HepG2 (cell line): ENCODE measurements around the gene CPAMD8. TPM values are rescaled to one million over a fixed set of nuclear protein-coding genes. Genes with fewer than 3 reads are reported as not detected.
A peak's percentile ranks its signal among the peaks of the same experiment; 100 is the strongest.

Experiments
- CEBPB ChIP-seq: IDR thresholded peaks from 2 replicates; pipeline ENCODE4 v1.6.1; 2011; ENCODE audit warnings: low read depth, low read length, improper control_type of control experiment, borderline replicate concordance
- CERS6 ChIP-seq: sonication (generic); formaldehyde crosslinking; IDR thresholded peaks from 2 replicates; pipeline ENCODE4 v1.5.0; 2020; ENCODE audit warnings: missing genetic modification reagents
- DMTF1 ChIP-seq: sonication (generic); formaldehyde crosslinking; IDR thresholded peaks from 2 replicates; pipeline ENCODE4 v1.4.0; 2020; ENCODE audit warnings: mild to moderate bottlenecking, missing genetic modification reagents
- EP300 ChIP-seq, 3 experiments: sonication (generic) in 1 of 3; formaldehyde crosslinking in 1 of 3; IDR thresholded peaks; 2 replicates each; pipeline versions ENCODE4 v1.5.1 to v1.6.1; 2011 to 2020; ENCODE audit warnings: low read depth in 2 of 3, low read length in 2 of 3, borderline replicate concordance in 1 of 3, improper control_type of control experiment in 1 of 3, mild to moderate bottlenecking in 1 of 3, missing genetic modification reagents in 1 of 3, moderate library complexity in 1 of 3
- FUBP1 ChIP-seq: sonication (generic); formaldehyde crosslinking; IDR thresholded peaks from 2 replicates; pipeline ENCODE4 v1.5.1; 2020; ENCODE audit warnings: missing genetic modification reagents, mild to moderate bottlenecking, borderline replicate concordance
- MIER3 ChIP-seq: IDR thresholded peaks from 2 replicates; pipeline ENCODE4 v1.6.1; 2016; ENCODE audit warnings: missing compliant biosample characterization, borderline replicate concordance
- NCOR1 ChIP-seq: fragments of 200-600 bp; sonication (generic); IDR thresholded peaks from 2 replicates; pipeline ENCODE4 v1.7.0; 2017; ENCODE audit warnings: antibody characterized with exemption, low read length, borderline replicate concordance
- NPAS2 ChIP-seq: sonication (generic); formaldehyde crosslinking; IDR thresholded peaks from 2 replicates; pipeline ENCODE4 v1.8.0; 2022; ENCODE audit warnings: mild to moderate bottlenecking, missing genetic modification reagents, borderline replicate concordance
- PPARG ChIP-seq: conservative IDR thresholded peaks from 2 replicates; pipeline ENCODE4 v1.6.1; 2016; ENCODE audit warnings: missing biosample characterization, missing genetic modification reagents
- SCMH1 ChIP-seq: sonication (generic); formaldehyde crosslinking; IDR thresholded peaks from 2 replicates; pipeline ENCODE4 v1.9.0; 2021; ENCODE audit warnings: missing genetic modification reagents, mild to moderate bottlenecking, borderline replicate concordance
- TARDBP ChIP-seq: sonication (generic); formaldehyde crosslinking; IDR thresholded peaks from 2 replicates; pipeline ENCODE4 v1.8.0; 2022; ENCODE audit warnings: mild to moderate bottlenecking, missing genetic modification reagents
- YEATS2 ChIP-seq: sonication (generic); formaldehyde crosslinking; IDR thresholded peaks from 2 replicates; pipeline ENCODE4 v1.4.0; 2020; ENCODE audit warnings: missing genetic modification reagents, borderline replicate concordance
- ZNF280B ChIP-seq: sonication (generic); formaldehyde crosslinking; IDR thresholded peaks from 2 replicates; pipeline ENCODE4 v1.5.0; 2020; ENCODE audit warnings: missing genetic modification reagents, mild to moderate bottlenecking, borderline replicate concordance
- ZNF558 ChIP-seq: sonication (generic); formaldehyde crosslinking; IDR thresholded peaks from 2 replicates; pipeline ENCODE4 v1.9.0; 2022; ENCODE audit warnings: mild to moderate bottlenecking, missing genetic modification reagents, borderline replicate concordance
- ZNF577 ChIP-seq: sonication (generic); formaldehyde crosslinking; IDR thresholded peaks from 2 replicates; pipeline ENCODE4 v1.4.0; 2020; ENCODE audit warnings: mild to moderate bottlenecking, low read depth, missing genetic modification reagents, borderline replicate concordance
- ZNF639 ChIP-seq: conservative IDR thresholded peaks from 2 replicates; pipeline ENCODE4 v1.6.1; 2018; ENCODE audit warnings: missing genetic modification reagents
- ZNF747 ChIP-seq: sonication (generic); formaldehyde crosslinking; IDR thresholded peaks from 2 replicates; pipeline ENCODE4 v1.8.1; 2023; ENCODE audit warnings: missing genetic modification reagents, mild to moderate bottlenecking, borderline replicate concordance
- ZNF761 ChIP-seq: sonication (generic); formaldehyde crosslinking; conservative IDR thresholded peaks from 2 replicates; pipeline ENCODE4 v1.4.0; 2020; ENCODE audit warnings: mild to moderate bottlenecking, missing genetic modification reagents
- ZSCAN22 ChIP-seq: sonication (generic); formaldehyde crosslinking; IDR thresholded peaks from 2 replicates; pipeline ENCODE4 v1.4.0; 2020; ENCODE audit warnings: mild to moderate bottlenecking, missing genetic modification reagents
- polyA plus RNA-seq, 8 experiments: library from polyadenylated mRNA; depleted of rRNA in 3 of 8; stranded (reverse) in 7 of 8; unstranded in 1 of 8; fragments of >200 nt; fragmentation: Illumina TruSeq in 4 of 8; extraction: Trizol in 4 of 8; gene quantifications; 2 replicates each; pipeline versions ENCODE4 v1.2.1 to v1.2.3, GENCODE V29; 2011 to 2016; ENCODE audit warnings: low read depth in 4 of 8, missing spikeins in 1 of 8, mixed read lengths in 1 of 8; ENCODE audit not compliant: insufficient read depth in 1 of 8
- total RNA-seq, 5 experiments: library from RNA; depleted of rRNA; stranded (reverse); fragments of >200 nt; fragmentation: Illumina TruSeq; extraction: Trizol; gene quantifications; 2 replicates each; pipeline ENCODE4 v1.2.3, GENCODE V29; 2016; ENCODE audit warnings: low read depth in 1 of 5

The CPAMD8 gene
- total and polyA plus RNA-seq, 2 of the 13 experiments (the other 11 are each of a cell fraction or from before 2014, with no cell fraction given) = 0.29 to 0.34 TPM

GRCh38 chr19:17075035-17075863, 48.6 kb upstream of the CPAMD8 start, which contains the start of the genes HAUS8 and MYO9B (continued):
- TF ChIP-seq PPARG (peak; percentile 78), ZSCAN22 (CRISPR knock-in tag) (no peak), ZNF639 (CRISPR knock-in tag) (peak; percentile 57; the same call in 1 of the 2 replicates), MIER3 (CRISPR knock-in tag) (no peak; the same call in 1 of the 2 replicates), ZNF761 (no peak), ZNF280B (CRISPR knock-in tag) (peak; percentile 80; the same call in 1 of the 2 replicates), CERS6 (CRISPR knock-in tag) (no peak), DMTF1 (CRISPR knock-in tag) (peak; percentile 68; the same call in 1 of the 2 replicates), CEBPB (no peak), ZNF747 (CRISPR knock-in tag) (no peak; the same call in 1 of the 2 replicates), EP300 (IDR thresholded peaks at IDR 0.05; ENCODE audit: low read depth in 2 of 2, low read length in 2 of 2) (no peak), EP300 (CRISPR knock-in tag; IDR thresholded peaks at IDR 0.05; ENCODE audit: borderline replicate concordance) (no peak; the same call in 1 of the 2 replicates), FUBP1 (CRISPR knock-in tag) (no peak), YEATS2 (CRISPR knock-in tag) (peak; percentile 73; the same call in 1 of the 2 replicates), NCOR1 (peak; percentile 30; the same call in 1 of the 2 replicates), TARDBP (peak; percentile 77), ZNF577 (CRISPR knock-in tag) (no peak), SCMH1 (CRISPR knock-in tag) (no peak), NPAS2 (CRISPR knock-in tag) (no peak), ZNF558 (CRISPR knock-in tag) (no peak; the same call in 1 of the 2 replicates)
